NCI-H82 treated with DMSO at 0.1 percent for 48 hours (cell line): ENCODE measurements around the gene MLPH.

ENCODE experiments used
- DNase-seq: peaks from one replicate; lab custom pipeline; 2025; ENCODE audit not compliant: unreplicated experiment; lab: John Stamatoyannopoulos, UW

MLPH gene

DNA sequence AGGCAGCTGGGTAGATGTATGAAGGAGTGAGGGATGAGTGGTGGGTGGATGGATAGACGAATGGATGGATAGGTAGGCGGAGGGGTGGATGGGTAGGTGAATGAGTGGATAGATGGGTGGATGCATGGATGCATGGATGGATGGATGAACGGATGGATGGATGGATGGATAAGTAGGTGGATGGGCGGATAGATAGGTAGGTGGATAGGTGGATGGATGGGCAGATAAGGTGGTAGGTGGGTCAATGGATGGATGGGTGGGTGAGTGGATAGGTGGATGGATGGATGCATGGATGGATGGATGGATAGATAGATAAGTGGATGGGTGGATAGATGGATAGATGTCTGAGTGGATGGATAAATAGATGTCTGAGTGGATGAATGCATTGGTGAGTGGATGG lies 30.1 kb downstream of the MLPH start:
- no peak for DNase-seq

DNA sequence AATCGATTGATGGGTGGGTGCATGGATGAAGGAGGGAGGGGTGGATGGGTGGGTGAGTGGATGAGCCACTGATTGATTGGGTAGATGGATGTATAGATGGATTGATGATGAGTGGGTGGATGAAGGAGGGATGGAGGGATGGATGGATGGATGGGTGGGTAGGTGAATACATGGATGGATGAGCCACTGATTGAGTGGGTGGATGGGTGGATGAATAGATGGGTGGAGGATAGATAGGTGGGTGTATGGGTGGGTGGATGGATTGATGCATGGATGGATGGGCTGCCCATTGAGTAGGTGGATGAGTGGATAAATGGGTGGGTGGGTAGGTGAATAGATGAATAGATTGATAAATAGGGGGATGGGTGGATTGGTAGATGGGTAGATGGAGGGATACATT lies 30.9 kb downstream of the MLPH start:
- no peak for DNase-seq

GRCh38 chr2:237519506-237520245 lies 32.6 kb downstream of the MLPH start:
- DNase-seq = no peak

DNA sequence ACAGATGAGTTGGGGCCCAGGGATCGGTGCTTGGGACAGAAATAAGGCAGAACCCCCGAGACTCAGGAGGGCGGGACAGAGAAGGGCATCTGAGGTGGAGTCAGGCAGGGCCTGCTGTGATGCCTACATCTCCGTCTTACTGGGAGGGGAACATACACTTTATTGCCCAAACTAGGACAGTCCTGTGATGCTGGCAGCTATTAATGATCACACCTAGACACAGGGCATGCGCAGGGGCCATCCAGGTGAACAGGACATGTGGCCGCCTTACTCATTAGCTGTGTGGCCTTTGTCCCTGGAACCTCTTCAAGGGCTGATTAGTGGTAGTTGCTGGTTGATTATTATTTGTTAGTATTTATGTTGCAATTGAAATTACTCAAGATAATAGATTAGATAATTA lies 33.2 kb downstream of the MLPH start:
- DNase-seq = no peak

DNA sequence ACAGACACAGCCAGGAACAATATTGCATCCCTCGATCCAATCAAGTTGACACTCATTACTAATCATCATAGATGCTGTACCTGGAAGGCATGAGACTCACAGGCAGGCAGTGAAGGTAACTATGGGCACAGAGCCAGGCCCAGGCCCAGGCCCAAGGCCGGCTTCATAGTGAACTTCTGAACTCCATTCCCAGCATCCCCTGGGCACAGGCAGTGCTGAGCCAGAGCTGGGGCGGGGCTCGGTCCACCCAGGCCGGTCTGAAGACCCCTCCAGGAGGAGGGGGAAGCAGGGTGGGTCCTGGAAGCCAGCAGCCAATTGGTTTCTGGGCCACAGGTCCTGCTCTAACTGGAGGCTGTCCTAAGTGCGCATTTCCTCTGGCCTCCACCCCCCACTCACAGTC lies 37.6 kb downstream of the MLPH start:
- no peak for DNase-seq

GRCh38 chr2:237525559-237526157 lies 38.6 kb downstream of the MLPH start:
- DNase-seq = no peak

- DNase-seq = no peak
These were observed 40.2 kb downstream of the MLPH start for GRCh38 chr2:237527233-237527632.

GRCh38 chr2:237527766-237528165 lies 40.7 kb downstream of the MLPH start:
- no peak for DNase-seq

- no peak for DNase-seq
These were observed 42.7 kb downstream of the MLPH start for GRCh38 chr2:237529452-237530402.

GRCh38 chr2:237530472-237531433 lies 43.7 kb downstream of the MLPH start:
- no peak for DNase-seq

GRCh38 chr2:237532160-237532559 lies 45.1 kb downstream of the MLPH start:
- DNase-seq = no peak

- DNase-seq = no peak
These were observed 46.7 kb downstream of the MLPH start for GRCh38 chr2:237533668-237534161.

- DNase-seq = no peak
These were observed 47.3 kb downstream of the MLPH start for GRCh38 chr2:237534380-237534779.

- no peak for DNase-seq
These were observed 48.5 kb downstream of the MLPH start for GRCh38 chr2:237535385-237536082.

- no peak for DNase-seq
These were observed 49.0 kb downstream of the MLPH start for GRCh38 chr2:237536083-237536415.

- DNase-seq = no peak
These were observed 49.6 kb downstream of the MLPH start for GRCh38 chr2:237536617-237537016.

GRCh38 chr2:237538001-237538720 lies 51.1 kb downstream of the MLPH start:
- DNase-seq = no peak

GRCh38 chr2:237538901-237539300 lies 51.9 kb downstream of the MLPH start:
- DNase-seq = no peak

DNA sequence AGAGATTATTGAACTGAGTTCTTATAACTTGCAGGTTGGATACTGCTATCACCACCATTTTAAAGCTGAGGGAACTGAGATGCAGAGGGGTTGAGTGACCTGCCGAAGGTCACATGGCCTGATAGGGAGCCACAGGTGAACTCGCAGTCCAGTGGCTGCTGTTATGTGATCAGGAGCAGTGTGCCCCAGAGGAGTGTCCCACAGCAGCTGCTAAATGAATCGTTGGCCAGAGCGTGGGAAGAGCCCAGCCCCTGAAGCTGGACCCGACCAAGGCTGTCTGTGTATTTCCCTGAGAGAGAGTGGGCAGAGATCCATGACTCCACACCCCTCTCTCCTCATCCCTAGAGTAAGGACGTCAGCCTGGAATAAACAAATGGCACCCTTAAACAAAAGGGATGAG lies 52.6 kb downstream of the MLPH start:
- DNase-seq = no peak
